ENCODE measurements around the gene CDT1. TPM values are rescaled to one million over a fixed set of nuclear protein-coding genes. Genes with fewer than 3 reads are reported as not detected.

CDT1 gene
- total RNA-seq, 1 experiment from 2014 or later = 43.0 TPM

DNA sequence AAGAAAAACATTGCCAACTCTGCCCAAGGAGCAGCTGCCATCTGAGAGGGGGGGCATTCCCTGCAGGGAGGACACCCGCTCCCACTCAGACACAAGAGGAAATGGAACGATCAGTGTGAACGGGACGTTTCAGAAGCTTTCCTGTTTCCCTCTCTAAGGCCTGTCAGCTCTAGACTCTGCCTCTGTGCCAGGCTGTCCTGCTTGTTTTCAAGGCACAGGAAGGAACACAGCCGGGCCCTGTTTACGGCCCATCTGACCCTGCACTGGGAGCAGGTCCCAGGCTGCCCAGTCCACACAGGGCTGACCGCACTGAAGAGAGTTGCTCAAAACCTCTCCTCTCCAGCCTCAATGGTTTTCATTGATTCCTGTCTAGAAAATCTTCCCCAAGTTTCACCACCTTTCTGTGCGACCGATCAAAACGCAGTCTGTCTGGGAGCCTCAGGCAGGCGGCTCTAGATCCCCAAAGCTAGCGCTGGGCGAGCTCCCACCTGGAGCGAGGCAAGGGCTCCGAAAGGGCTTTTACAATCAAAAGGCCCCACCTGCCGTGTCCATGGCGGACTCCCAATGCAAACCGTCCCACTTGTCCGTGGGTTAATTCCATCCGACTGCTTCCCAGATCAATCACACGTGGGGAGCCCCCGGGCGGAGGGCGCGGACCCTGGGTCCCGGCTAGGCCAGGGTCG, 20.1 kb upstream of the CDT1 start:
- Histone ChIP-seq H3K4me1 (ENCODE audit: insufficient read depth, low read length) (peaks cover 32% of the 10 kb centered on the region), H3K4me3 (ENCODE audit: low read length) (peak overlapping the region; percentile 76), H3K27ac (ENCODE audit: low read length) (peak overlapping the region; percentile 53), H3F3A (ENCODE audit: low read length, unreplicated experiment) (no peaks in the 10 kb centered on the region), H2AFZ (ENCODE audit: low read length) (no peak overlapping the region), H3K9ac (ENCODE audit: low read length) (peak overlapping the region; percentile 84), H3K27me3 (ENCODE audit: low read length) (no peaks in the 10 kb centered on the region), H3K9me2 (replicated peaks; ENCODE audit: low read length) (no peaks in the 10 kb centered on the region), H3K79me2 (ENCODE audit: low read length) (peaks cover 64% of the 10 kb centered on the region), H3K4me2 (ENCODE audit: low read length) (peak overlapping the region; percentile 88), H3K9me3 (ENCODE audit: low read length) (no peaks in the 10 kb centered on the region), H4K20me1 (ENCODE audit: low read length) (peaks cover 17% of the 10 kb centered on the region; the same call in 1 of the 2 replicates), H3K36me3 (ENCODE audit: low read depth, low read length) (no peaks in the 10 kb centered on the region)
- intact Hi-C loops (cut with micrococcal nuclease) = loop anchor here (2.0 kb wide), 1 partner anchor 47 kb away; no protein-coding TSS in a partner anchor
- TF ChIP-seq EZH2phosphoT487 (IDR thresholded peaks at IDR 0.05; ENCODE audit: borderline replicate concordance, low read length) (no peak), CTCF (conservative IDR thresholded peaks at IDR 0.05; ENCODE audit: low read depth, low read length) (no peak), EZH2 (IDR thresholded peaks at IDR 0.05; ENCODE audit: low read length, unreplicated experiment) (no peak)
- ChIA-PET POLR2A (ENCODE audit: unreplicated experiment) (interaction anchor here (0.6 to 1.0 kb wide), 3 partner anchors 11 to 15 kb away, joined by 4 to 7 read pairs (median 4); no protein-coding TSS in a partner anchor), CTCF (interaction anchor here (0.9 to 2.7 kb wide), 4 partner anchors 11 to 74 kb away, joined by 3 to 21 read pairs (median 6); no protein-coding TSS in a partner anchor)
- BruUV-seq (replicated peaks) = TSS peak; percentile 55
- DNase-seq (peak; percentile 27), ATAC-seq (peak; percentile 14)

DNA sequence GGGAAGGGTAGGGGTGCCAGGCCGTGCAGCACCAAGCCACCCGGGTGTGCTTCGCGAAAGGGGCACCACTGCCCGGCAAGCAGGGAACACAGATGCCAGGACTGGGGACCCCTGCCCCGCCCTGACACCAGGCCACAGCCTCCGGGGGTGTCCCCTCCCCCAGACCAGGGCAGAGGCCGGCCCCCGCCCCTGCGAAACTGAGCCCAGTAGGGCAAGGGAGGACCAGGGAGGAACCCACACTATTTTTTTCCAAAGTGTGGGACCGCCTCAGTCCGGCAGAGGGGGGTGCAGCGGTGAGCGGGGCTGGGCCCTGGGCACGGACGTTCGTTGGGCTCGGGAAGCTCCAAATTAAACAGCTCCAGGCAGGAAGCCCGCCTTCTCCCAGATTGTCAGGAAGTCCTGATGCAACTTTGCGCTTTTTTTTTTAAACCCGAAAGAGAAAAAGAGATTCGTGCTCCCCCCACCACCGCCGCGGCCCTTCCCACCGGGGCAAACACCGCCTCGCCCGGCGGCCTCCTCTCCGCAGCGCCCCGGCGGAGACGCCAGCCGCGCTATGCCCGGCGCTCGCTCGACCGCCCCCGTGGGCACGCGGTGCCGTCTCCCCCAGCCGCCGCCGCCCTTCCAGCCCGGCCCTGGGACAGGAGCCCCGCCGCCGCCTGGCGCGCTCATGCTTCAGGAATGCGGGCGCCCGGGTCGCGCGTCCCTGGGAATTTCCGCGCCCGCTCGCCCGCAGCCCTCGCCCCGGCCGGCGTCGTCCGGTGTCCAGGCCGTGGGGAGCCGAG, 19.3 kb upstream of the CDT1 start:
- intact Hi-C loops (cut with micrococcal nuclease) = loop anchor here (2.0 kb wide), 1 partner anchor 47 kb away; no protein-coding TSS in a partner anchor
- POLR2A ChIA-PET (ENCODE audit: unreplicated experiment) = interaction anchor here (0.6 to 1.0 kb wide), 4 partner anchors 11 to 47 kb away, joined by 4 to 7 read pairs (median 4); no protein-coding TSS in a partner anchor
- peaks cover 32% of the 10 kb centered on the region for H3K4me1 ChIP-seq (ENCODE audit: insufficient read depth, low read length)

More for the DNA sequence above, 19.3 kb upstream of the CDT1 start:
- H3F3A ChIP-seq (ENCODE audit: low read length, unreplicated experiment) = no peaks in the 10 kb centered on the region
- BruUV-seq (replicated peaks) = no TSS peak
- no peaks in the 10 kb centered on the region for H3K9me2 ChIP-seq (replicated peaks; ENCODE audit: low read length)
- H3K79me2 ChIP-seq (ENCODE audit: low read length) = peaks cover 56% of the 10 kb centered on the region
- peaks cover 15% of the 10 kb centered on the region; the same call in 1 of the 2 replicates for H4K20me1 ChIP-seq (ENCODE audit: low read length)
- H3K36me3 ChIP-seq (ENCODE audit: low read depth, low read length) = no peaks in the 10 kb centered on the region
- H3K9ac ChIP-seq (ENCODE audit: low read length) = peak overlapping the region; percentile 84
- TF ChIP-seq CTCF (conservative IDR thresholded peaks at IDR 0.05; ENCODE audit: low read depth, low read length) = peak; percentile 35; the same call in 1 of the 2 replicates
- TF ChIP-seq EZH2 (IDR thresholded peaks at IDR 0.05; ENCODE audit: low read length, unreplicated experiment) = no peak
- peak overlapping the region; percentile 88 for H3K4me2 ChIP-seq (ENCODE audit: low read length)
- CTCF ChIA-PET = interaction anchor here (0.5 to 2.7 kb wide), 8 partner anchors 11 to 408 kb away, joined by 3 to 21 read pairs (median 3); no protein-coding TSS in a partner anchor
- no peak overlapping the region for H2AFZ ChIP-seq (ENCODE audit: low read length)
- DNase-seq = peak; percentile 57
- peak; percentile 39 for ATAC-seq
- no peaks in the 10 kb centered on the region for H3K27me3 ChIP-seq (ENCODE audit: low read length)
- H3K4me3 ChIP-seq (ENCODE audit: low read length) = peak overlapping the region; percentile 76
- no peaks in the 10 kb centered on the region for H3K9me3 ChIP-seq (ENCODE audit: low read length)
- H3K27ac ChIP-seq (ENCODE audit: low read length) = peak overlapping the region; percentile 53

All from PC-3 (cell line).